Lower leg skin (tissue), 3 donors: ENCODE results near the gene SLC8A1.

Experiments used
- POLR2A ChIP-seq, 2 donors: fragments of 450-650 bp; IDR thresholded peaks; one replicate each; pipeline ENCODE4 v1.6.1; 2016 to 2017; ENCODE audit warnings: antibody characterized with exemption in 2 of 2, mild to moderate bottlenecking in 1 of 2, moderate library complexity in 1 of 2
- TF ChIP-seq, protein P1 (sequence below), 3 donors: fragments of 450-650 bp; IDR thresholded peaks; one replicate each; pipeline ENCODE4 v1.5.1; 2016; ENCODE audit warnings: antibody characterized with exemption in 3 of 3, mild to moderate bottlenecking in 3 of 3, moderate library complexity in 2 of 3

GRCh38 chr2:40279001-40279400 is 172.9 kb downstream of the SLC8A1 start:
- TF ChIP-seq, protein P1, sequence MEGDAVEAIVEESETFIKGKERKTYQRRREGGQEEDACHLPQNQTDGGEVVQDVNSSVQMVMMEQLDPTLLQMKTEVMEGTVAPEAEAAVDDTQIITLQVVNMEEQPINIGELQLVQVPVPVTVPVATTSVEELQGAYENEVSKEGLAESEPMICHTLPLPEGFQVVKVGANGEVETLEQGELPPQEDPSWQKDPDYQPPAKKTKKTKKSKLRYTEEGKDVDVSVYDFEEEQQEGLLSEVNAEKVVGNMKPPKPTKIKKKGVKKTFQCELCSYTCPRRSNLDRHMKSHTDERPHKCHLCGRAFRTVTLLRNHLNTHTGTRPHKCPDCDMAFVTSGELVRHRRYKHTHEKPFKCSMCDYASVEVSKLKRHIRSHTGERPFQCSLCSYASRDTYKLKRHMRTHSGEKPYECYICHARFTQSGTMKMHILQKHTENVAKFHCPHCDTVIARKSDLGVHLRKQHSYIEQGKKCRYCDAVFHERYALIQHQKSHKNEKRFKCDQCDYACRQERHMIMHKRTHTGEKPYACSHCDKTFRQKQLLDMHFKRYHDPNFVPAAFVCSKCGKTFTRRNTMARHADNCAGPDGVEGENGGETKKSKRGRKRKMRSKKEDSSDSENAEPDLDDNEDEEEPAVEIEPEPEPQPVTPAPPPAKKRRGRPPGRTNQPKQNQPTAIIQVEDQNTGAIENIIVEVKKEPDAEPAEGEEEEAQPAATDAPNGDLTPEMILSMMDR (IDR thresholded peaks at IDR 0.05), result no peak
- TF ChIP-seq POLR2A (IDR thresholded peaks at IDR 0.05), result no peak
